IPS DF 6.9 (cell line): Measurements from ENCODE around the gene MAP3K5.
"Not testable (repeated sequence)": the region's sequence is repeated elsewhere in the genome, so short reads cannot be mapped to it uniquely, and the experiment has no call there.

ENCODE experiments used
- DNase-seq: peaks from one replicate; pipeline ENCODE4 v3.0.0-alpha.2; 2013; ENCODE audit warnings: low read depth, low spot score
- H3K27ac ChIP-seq: one replicate; pipeline ENCODE4 v1.5.1; 2013; ENCODE audit warnings: low read length, control low read depth
- H3K27me3 ChIP-seq: 2 replicates; pipeline ENCODE4 v1.6.1; 2013; ENCODE audit warnings: mild to moderate bottlenecking, low read length; ENCODE audit not compliant: control insufficient read depth, insufficient read depth
- H3K36me3 ChIP-seq: 2 replicates; pipeline ENCODE4 v1.6.1; 2013; ENCODE audit warnings: low read length; ENCODE audit not compliant: control insufficient read depth, insufficient read depth
- H3K4me1 ChIP-seq: 2 replicates; pipeline ENCODE4 v1.6.1; 2013; ENCODE audit warnings: low read length; ENCODE audit not compliant: control insufficient read depth, insufficient read depth
- H3K4me3 ChIP-seq: 2 replicates; pipeline ENCODE4 v1.5.1; 2013; ENCODE audit warnings: mild to moderate bottlenecking, low read length
- H3K9me3 ChIP-seq: 2 replicates; pipeline ENCODE4 v1.6.1; 2013; ENCODE audit warnings: low read length, inconsistent platforms; ENCODE audit not compliant: control insufficient read depth, insufficient read depth
- WGBS: extraction: QIAGEN DNeasy Blood & Tissue Kit; methylation state at CpG from one replicate; pipeline ENCODE4 v1.1.7; 2013; ENCODE audit warnings: mixed read lengths, missing lambda C conversion rate; ENCODE audit not compliant: insufficient read length, insufficient coverage; 5-methylcytosine and 5-hydroxymethylcytosine counted together

Gene MAP3K5

DNA sequence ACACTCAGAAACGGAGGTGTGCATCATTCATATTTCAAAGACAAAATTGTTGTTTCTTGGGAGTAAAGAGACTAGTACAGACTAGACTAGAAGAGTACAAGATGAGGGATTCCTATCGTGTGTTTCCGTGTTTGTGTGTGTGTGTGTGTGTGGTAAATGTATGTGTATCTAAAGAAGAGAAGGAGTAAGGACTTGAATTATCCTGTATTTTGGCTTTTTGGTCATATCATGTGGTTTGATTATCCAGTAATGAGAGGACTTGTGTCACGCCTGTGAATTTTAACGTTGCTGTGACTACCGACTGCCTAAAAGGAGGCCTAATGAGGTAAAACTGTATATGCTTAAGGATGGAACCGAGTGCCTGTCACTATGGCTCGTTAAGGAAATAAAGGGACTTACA, 197.6 kb downstream of the MAP3K5 start:
- 100% methylated on average over 2 of the region's 8 CpGs for WGBS
- no peak overlapping the region for H3K4me3 ChIP-seq
- DNase-seq, result no peak
- H3K36me3 ChIP-seq, result no peaks in the 10 kb centered on the region
- H3K27me3 ChIP-seq, result no peaks in the 10 kb centered on the region
- H3K27ac ChIP-seq, result no peak overlapping the region
- no peaks in the 10 kb centered on the region for H3K9me3 ChIP-seq
- peaks cover 8% of the 10 kb centered on the region for H3K4me1 ChIP-seq

DNA sequence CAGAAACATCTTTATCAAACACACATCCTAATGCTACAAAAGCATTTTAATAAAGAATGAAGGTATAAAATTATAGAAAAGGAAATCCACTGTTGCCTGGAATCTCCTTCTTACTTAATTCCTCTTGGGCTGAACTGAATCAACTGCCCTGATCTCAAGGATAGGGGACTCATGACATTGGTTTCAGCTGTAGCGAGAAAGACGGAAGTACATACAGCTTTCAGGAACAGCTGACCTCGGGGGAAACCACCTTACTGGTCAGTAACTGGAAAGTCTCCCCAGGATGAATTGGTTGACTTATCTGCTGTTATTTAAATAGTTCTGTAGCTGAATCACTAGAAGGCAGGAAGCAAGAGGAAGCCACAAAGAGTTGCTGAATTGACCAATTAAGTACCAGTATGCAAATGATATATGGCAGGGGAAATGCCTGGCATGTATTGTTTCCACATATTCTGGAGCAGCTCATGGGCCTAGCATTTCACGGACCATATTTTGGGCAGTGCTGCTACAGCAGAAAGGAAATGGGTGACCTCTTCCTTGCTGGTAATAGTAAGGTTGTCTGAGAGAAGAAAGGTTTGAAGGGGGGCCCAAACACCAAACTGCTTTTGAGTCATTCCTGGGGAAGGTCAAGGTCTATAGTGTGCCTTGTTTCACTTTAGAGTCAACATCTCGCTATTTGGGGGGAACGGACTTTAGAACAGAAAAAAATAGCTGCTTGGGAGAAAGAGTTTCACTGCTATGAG, 198.4 kb downstream of the MAP3K5 start:
- DNase-seq, result no peak
- WGBS, result no CpG with 5 or more reads among the region's 6 CpGs
- peaks cover 10% of the 10 kb centered on the region for H3K4me1 ChIP-seq
- H3K27me3 ChIP-seq, result no peaks in the 10 kb centered on the region
- H3K36me3 ChIP-seq, result no peaks in the 10 kb centered on the region
- H3K27ac ChIP-seq, result no peak overlapping the region
- H3K9me3 ChIP-seq, result no peaks in the 10 kb centered on the region
- H3K4me3 ChIP-seq, result no peak overlapping the region

DNA sequence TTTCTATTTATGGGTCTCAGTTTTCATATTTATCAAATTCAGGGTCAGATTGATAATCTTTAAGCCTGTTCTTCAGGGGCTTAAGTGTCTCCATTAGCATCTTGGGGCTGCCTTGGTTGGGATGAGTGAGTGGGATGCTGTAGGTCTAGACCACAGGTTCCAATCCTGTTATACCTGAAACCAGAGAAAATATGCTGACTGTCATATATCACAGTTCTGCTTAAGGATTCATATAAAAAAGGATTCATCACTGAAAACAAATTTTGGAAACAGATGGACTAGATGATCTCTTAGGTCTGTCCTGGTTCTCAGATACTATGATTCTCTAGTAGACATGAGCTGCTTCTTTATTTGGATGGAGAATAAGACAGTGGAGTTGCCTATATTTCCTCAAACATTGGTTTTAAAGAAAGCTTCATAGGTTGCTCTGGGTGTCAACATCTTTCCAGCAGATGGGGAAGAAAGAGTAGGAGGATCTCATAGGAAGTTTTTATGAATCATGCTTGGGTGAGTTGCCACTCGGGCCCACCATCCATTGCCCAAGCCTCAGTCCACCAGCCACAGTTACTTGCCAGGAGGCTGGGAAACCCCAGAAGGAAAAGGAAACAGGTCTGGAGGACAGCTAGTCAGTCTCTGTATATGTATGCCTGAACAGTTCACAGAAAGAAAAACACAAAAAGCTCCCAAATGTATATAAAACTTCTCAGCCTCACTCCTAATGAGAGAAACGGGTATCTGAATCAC, 199.2 kb downstream of the MAP3K5 start:
- Histone ChIP-seq H3K27ac (no peak overlapping the region), H3K4me3 (no peak overlapping the region), H3K4me1 (peaks cover 10% of the 10 kb centered on the region), H3K9me3 (no peaks in the 10 kb centered on the region), H3K36me3 (no peaks in the 10 kb centered on the region), H3K27me3 (no peaks in the 10 kb centered on the region)
- no peak for DNase-seq
- no CpG with 5 or more reads among the region's 2 CpGs for WGBS

DNA sequence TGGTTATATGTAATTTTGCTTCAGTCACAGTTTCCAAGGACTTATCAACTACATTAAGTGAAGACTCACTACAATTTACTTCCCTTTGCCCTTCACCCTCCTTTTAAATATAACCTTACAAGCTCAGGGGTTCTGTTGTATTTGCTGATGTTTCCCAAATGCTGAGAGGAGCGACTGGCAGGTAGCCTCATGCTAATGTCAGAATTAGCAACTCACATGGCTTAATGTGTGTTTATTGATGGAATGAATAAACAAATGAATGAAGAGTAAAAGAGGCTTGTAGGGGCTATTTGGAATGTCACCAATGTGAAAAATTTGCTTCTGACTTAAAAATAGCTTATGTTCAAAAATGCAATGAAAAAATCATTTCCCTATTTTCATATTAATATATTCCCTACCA, 200.7 kb downstream of the MAP3K5 start:
- peaks cover 10% of the 10 kb centered on the region for H3K4me1 ChIP-seq
- no peak overlapping the region for H3K4me3 ChIP-seq
- no CpG with 5 or more reads among the region's 1 CpG for WGBS
- H3K27me3 ChIP-seq, result no peaks in the 10 kb centered on the region
- DNase-seq, result no peak
- no peaks in the 10 kb centered on the region for H3K9me3 ChIP-seq
- H3K36me3 ChIP-seq, result no peaks in the 10 kb centered on the region
- no peak overlapping the region for H3K27ac ChIP-seq

DNA sequence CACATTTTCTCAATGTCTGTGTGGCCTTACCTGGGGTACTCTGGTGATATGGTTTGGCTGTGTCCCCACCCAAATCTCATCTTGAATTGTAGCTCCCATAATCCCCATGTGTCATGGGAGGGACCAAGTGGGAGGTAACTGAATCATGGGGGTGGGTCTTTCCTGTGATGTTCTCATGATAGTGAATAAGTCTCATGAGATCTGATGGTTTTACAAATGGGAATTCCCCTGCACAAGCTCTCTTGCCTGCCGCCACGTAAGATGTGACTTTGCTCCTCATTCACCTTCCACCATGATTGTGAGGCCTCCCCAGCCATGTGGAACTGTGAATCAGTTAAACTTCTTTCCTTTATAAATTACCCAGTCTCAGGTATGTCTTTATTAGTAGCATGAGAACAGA, 201.4 kb downstream of the MAP3K5 start:
- not testable (repeated sequence) for H3K4me3 ChIP-seq, H3K36me3 ChIP-seq, H3K27ac ChIP-seq, H3K4me1 ChIP-seq, H3K27me3 ChIP-seq, DNase-seq, H3K9me3 ChIP-seq
- no CpG with 5 or more reads among the region's 2 CpGs for WGBS

DNA sequence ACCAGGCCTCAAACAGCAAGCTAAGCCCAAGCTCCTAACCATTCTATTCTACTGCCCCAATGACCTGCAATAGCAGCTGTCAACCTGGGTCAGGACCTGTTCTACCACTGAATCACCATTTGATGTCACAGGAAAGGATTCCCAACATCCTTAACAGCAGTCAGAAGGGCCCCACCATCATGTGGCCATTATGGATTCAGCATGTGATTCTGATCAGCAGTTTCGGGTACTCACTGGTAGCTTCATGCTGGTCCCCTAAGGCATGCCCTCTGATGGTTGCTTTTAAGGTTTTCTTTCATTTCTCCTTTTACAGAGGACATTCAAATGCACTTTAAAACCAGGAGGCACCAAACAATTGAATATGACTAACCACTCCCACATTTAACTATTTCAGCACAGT, 204.8 kb downstream of the MAP3K5 start:
- Histone ChIP-seq H3K4me3 (no peak overlapping the region), H3K36me3 (no peaks in the 10 kb centered on the region), H3K9me3 (no peaks in the 10 kb centered on the region), H3K27me3 (no peaks in the 10 kb centered on the region), H3K27ac (no peak overlapping the region), H3K4me1 (peaks cover 7% of the 10 kb centered on the region)
- no CpG with 5 or more reads among the region's 1 CpG for WGBS
- no peak for DNase-seq

DNA sequence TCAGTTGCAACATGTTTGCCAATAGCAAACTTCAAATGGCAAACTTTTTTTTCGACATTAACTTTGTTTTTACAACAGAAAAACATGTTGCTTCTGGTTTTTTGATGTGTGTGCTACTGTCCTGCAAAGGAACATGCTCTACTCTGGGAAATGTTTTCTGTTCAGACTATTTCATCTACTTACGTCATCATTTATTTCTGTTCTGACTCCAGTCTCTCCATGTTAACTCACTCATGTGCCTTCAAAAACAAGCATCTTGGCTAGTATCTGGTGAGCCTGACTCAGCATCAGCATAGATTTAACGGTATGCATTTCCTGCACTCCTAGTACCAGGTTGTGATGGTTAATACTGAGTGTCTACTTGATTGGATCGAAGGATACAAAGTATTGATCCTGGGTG, 206.0 kb downstream of the MAP3K5 start:
- no peak for DNase-seq
- no peaks in the 10 kb centered on the region for H3K27me3 ChIP-seq
- no peak overlapping the region for H3K4me3 ChIP-seq
- H3K27ac ChIP-seq, result no peak overlapping the region
- no peaks in the 10 kb centered on the region for H3K36me3 ChIP-seq
- H3K9me3 ChIP-seq, result no peaks in the 10 kb centered on the region
- no CpG with 5 or more reads among the region's 4 CpGs for WGBS
- H3K4me1 ChIP-seq, result peaks cover 4% of the 10 kb centered on the region

DNA sequence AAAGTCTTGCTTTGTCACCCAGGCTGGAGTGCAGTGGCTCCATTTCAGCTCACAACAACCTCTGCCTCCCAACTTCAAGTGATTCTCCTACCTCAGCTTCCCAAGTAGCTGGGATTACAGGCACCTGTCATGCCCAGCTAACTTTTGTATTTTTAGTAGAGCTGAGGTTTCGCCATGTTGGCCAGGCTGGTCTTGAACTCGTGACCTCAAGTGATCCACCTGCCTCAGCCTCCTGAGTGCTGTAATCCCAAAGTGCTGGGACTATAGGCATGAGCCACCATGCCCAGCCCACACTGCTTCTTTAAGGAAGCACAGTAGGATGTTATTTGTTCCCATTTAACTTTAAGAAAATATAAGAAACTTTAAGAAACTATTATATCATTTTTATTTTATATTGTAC, 206.8 kb downstream of the MAP3K5 start:
- no CpG with 5 or more reads among the region's 2 CpGs for WGBS
- not testable (repeated sequence) for H3K4me3 ChIP-seq, H3K27me3 ChIP-seq, H3K9me3 ChIP-seq, H3K4me1 ChIP-seq, DNase-seq, H3K36me3 ChIP-seq, H3K27ac ChIP-seq

DNA sequence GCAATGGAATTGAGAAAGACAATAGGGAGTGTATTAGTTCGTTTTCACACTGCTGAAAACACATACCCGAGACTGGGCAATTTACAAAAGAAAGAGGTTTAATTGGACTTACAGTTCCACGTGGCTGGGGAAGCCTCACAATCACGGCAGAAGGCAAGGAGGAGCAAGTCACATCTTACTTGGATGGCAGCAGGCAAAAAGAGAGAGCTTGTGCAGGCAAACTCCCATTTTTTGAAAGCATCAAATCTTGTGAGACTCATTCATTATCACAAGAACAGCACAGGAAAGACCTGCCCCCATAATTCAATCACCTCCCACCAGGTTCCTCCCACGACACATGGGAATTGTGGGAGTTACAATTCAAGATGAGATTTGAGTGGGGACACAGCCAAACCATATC, 208.0 kb downstream of the MAP3K5 start:
- no CpG with 5 or more reads among the region's 5 CpGs for WGBS
- H3K27ac ChIP-seq, result not testable (repeated sequence)

DNA sequence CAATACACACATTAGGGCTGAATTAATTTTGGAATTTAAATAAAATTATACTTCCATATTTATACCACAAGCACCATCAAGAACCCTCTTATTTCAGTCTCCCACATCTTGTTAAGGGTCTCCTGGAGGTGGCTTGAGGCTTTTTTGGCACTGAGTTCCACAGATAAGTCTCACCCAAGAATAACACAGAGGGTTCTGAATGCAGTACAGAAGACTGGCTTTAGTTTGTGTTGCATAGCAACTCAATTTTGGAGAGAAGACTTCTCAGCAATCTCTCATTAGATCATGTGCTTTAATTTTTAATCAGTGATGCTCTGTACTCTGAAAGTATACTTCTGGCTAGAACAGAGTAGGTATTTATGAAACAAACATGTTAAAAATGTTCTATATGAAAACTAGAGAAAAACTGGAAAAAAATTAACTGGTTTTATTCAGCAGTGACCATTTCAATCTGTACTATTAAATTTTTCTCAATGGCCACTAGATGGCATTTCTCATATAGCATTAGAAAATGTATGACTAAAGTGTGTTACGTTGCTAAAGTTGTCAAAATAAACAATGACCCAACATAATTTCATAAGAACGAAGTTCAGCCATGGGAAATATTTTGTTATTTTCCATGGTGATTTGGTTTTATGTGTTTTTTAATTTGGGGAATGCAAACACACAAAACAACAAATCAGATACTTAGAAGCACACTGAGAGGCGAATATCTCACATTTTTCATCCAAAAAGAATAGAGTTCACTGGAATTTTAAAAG, 209.4 kb downstream of the MAP3K5 start:
- H3K27ac ChIP-seq, result no peak overlapping the region
- WGBS, result no CpG with 5 or more reads among the region's 3 CpGs
- no peaks in the 10 kb centered on the region for H3K36me3 ChIP-seq
- H3K9me3 ChIP-seq, result no peaks in the 10 kb centered on the region
- no peak overlapping the region for H3K4me3 ChIP-seq
- DNase-seq, result no peak
- H3K27me3 ChIP-seq, result no peaks in the 10 kb centered on the region
- H3K4me1 ChIP-seq, result no peaks in the 10 kb centered on the region

More for the DNA sequence above, 208.0 kb downstream of the MAP3K5 start:
- H3K9me3 ChIP-seq, H3K27me3 ChIP-seq, DNase-seq, H3K4me1 ChIP-seq, H3K4me3 ChIP-seq, H3K36me3 ChIP-seq: not testable (repeated sequence)
